HG03442 (cell line): ENCODE data around the gene SLCO3A1.
A peak's percentile ranks its signal among the peaks of the same experiment; 100 is the strongest.

ENCODE experiments used
- ATAC-seq: cut with Tn5 transposase; IDR thresholded peaks from one replicate; pipeline ENCODE4 v1.9.1; 2021; ENCODE audit warnings: mild to moderate bottlenecking, moderate library complexity; ENCODE audit not compliant: unreplicated experiment

The SLCO3A1 gene

GRCh38 chr15:91853511-91853947, at the start of gene SLCO3A1:
Gene SLCO3A1 (plus strand): TSS chr15:91853708.
- ATAC-seq, result peak; percentile 11

DNA sequence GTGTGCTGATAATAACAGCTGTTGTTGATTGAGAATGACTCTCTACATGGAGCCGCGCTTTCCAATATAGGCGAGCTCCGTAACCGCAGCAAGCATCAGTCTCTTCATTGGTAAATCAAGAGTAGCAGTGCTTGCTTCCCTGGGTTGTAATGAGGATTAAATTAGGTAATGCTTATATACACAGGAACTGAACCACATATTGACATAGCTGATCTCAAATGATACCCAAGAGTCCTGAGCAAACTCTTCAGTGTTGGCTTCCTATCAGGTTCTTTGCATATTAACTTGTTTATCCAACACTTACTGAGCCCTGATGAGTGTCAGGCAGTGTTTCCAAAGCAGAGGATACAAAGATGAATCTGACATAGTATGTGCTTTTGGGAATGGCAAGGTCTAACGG, 46.4 kb upstream of the SLCO3A1 start:
- no peak for ATAC-seq

GRCh38 chr15:91813924-91814323, 39.6 kb upstream of the SLCO3A1 start:
- ATAC-seq, result no peak

- ATAC-seq, result no peak
Observed at GRCh38 chr15:91816942-91817341, 36.6 kb upstream of the SLCO3A1 start.

GRCh38 chr15:91821458-91821857, 32.0 kb upstream of the SLCO3A1 start:
- no peak for ATAC-seq

DNA sequence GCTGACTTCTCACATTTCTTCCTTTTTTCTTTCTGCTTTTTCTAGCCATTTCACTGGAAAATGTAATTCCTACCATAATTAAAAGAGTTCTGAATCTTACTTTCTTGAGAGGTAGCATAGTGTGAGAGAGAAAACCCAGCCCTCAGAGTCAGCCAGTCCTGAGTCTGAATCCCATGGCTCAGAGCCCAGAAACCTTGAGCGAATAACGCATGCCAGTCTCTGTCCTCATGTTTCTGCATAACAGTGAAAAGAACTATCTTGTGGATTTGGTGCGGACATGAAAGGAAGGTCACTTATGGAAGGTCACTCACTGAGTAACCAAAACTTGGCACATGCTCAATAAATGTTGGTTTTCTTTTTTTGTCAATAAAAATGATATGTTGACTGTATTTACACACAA, 29.3 kb upstream of the SLCO3A1 start:
- no peak for ATAC-seq

- no peak for ATAC-seq
Observed at GRCh38 chr15:91826443-91826842, 27.1 kb upstream of the SLCO3A1 start.

DNA sequence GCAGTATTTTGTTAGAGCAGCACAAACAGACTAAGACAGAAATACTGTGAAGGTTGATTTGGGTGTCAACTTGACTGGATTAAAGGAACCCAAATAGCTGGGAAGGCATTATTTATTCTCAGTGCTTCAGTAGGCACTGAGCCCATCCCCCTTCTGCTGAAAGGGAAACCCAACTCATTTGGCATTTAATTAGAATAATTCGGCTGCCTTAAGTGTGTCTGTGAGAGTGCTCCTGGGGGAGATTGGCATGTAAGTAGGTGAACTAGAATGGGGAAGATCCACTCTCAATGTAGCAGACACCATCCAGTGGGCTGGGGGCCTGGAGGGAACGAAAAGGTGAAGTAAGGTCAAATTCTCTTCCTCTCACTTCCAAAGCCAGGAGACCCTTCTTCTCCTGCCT, 20.5 kb upstream of the SLCO3A1 start:
- ATAC-seq, result no peak

- no peak for ATAC-seq
Observed at GRCh38 chr15:91839867-91840266, 13.6 kb upstream of the SLCO3A1 start.

GRCh38 chr15:91841861-91842260, 11.6 kb upstream of the SLCO3A1 start:
- no peak for ATAC-seq

DNA sequence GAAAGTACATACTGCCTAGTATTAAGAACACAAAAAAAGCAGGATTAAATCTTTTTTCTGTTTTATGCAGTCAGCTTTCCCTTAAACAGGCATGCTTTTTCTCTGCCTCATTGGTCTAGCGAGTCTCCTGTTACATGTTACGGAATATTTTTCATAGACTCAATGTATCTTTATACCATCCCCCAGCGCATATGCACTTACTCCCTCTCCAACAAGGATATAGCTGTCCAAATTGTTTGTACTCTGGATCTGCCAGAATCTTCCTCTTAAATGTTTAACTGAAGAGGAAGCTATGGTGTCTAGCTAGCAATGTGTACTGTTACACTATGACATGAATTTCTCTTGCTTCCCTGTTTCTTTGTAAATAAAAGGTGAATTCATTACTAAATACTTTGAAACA, 9.2 kb upstream of the SLCO3A1 start:
- ATAC-seq, result no peak

- ATAC-seq, result no peak
Observed at GRCh38 chr15:91844928-91845327, 8.6 kb upstream of the SLCO3A1 start.

GRCh38 chr15:91845720-91846119, 7.8 kb upstream of the SLCO3A1 start:
- no peak for ATAC-seq

DNA sequence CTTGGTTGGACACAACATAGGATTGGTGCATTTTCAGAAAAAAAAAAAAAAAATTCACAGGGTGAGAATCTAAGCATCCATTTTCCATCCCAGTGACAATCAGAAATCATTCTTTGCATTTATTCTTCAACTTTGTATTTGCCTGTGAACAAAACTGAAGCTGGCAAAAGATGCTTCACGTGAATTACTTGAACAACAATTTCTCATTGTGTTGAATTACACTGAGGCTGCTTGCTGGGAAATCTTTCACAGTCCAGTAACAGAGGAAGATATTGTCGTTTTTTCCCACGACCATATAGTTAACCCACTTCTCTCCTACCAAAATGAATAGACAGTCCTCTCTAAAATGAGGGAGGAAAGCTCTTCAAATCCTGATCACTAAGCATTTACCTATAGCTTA, 4.3 kb upstream of the SLCO3A1 start:
- no peak for ATAC-seq

DNA sequence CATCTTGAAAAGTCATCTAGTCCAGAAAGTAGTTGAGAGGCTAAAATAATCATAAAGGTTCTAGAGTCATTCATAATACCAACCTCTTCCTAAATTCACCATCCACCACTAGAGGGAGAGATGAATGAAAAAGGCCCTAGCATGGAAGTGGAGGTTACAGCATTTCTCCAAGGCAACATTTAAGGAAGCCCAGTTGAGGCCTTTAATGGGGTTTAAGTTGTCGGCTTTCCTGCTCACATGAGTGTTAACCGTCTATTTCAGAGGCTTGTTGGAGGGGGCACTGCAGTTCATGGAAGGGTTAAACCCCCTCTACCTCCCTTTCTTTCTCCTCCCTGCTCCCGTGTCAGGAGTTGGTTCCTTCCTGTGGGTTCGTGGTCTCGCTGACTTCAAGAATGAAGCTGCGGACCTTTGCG, 3.8 kb upstream of the SLCO3A1 start:
- no peak for ATAC-seq

- ATAC-seq, result peak; percentile 56
Observed at GRCh38 chr15:91852741-91853510, 582 bp upstream of the SLCO3A1 start.

DNA sequence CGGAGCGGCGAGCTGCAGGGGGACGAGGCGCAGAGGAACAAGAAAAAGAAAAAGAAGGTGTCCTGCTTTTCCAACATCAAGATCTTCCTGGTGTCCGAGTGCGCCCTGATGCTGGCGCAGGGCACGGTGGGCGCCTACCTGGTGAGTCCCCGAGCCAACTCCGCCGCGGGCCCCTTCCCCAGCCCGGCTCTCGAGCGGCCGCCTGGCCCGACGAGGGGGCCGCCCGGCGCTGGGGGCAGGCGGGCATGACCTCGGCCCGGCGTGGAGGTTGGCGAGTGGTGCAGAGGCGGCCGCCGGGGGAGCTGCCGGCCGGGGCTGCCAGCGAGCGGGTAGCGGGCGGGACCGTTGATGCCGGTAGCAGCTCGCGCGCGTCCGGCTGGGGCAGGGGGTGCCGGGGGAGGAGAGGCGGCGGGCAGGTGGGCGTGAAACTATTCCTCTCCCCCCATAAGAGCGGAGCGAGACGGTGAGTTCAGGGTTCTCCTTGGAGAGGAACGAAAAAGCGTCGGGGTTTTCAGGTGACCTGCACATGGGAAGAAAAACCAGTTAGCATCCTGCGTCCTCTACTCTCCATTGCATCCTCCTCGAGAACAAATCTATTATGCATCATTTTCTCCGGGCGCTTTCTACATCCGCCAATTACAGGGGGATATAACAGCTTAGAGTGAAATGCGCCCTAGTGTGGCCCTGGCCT, 585 bp downstream of the SLCO3A1 start:
- ATAC-seq, result no peak

- ATAC-seq, result no peak
Observed at GRCh38 chr15:91854639-91854990, 1.1 kb downstream of the SLCO3A1 start.

GRCh38 chr15:91855241-91855640, 1.7 kb downstream of the SLCO3A1 start:
- no peak for ATAC-seq

DNA sequence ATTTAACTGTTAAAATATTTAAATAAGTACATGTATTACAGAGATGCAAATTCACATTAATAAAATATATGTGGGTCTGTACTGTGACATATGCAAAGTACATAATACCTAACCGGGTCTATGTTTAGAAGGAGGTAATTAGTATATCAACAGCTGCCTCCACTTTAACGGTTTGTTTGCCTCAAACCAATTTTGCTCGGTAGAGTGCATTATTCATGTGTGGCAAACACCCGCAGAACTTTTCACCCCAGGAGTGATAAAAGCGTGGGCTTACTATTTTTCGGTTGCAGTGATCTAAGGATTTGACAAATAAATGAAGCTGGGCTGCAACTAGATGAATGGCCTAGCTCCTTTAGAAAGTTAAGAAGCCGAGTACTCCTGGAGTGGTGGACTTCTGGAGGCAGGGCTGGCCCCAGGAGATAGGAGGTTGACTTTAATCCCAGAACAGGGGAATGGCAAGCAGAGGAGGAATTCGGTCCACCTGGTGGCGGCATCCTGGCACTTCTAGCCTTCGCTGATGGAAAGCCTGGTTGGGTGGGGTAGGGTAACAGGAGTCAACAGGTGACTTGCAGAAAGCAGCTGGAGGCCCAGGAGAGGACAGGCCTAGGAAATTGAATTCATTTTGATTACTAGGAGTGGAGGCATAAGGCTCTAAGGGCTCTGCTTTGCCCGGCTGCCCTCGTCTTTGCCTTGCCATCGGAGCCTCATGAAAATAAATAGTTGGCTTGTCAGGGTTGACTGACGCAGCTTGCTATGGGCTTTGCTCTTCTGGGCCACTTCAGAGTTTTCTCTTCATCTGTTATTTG, 2.4 kb downstream of the SLCO3A1 start:
- no peak for ATAC-seq

DNA sequence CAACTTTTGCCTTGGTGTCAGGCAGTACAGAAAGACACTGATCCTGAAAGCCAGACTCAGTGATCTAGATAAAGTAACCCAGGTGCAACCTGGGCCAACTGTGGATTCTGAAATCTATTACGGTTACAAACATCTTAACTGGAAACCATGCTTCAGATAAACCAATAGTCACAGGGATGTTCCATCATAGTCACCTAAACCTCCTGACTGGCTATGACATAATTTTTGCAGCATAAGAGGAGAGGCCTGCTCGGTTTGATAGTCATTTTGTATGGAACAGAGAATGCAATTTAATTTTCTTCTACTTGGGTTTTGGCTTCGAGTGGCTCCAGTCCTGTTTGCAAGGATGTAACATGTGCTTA, 3.7 kb downstream of the SLCO3A1 start:
- no peak for ATAC-seq

DNA sequence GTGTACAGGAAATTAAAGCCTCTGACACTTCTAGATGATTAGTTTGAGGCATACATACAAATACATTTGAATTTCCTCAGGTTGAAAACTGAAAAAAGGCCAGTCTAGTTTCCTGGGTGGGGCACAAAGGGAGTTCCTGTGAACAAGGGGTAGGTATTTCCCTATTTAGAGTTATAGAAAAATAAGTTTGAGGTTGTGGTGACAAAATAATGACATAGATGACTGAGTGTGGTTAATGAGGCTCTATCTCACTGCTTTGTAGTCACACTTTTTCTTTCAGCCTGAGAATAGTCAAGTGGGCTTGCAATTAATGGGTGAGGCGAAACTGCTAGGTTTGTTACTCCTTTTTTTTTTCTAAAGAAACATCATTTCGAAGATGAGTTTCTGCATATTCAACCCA, 4.3 kb downstream of the SLCO3A1 start:
- ATAC-seq, result peak; percentile 56
